ENCODE results near the gene PFKFB1.
"Not testable (repeated sequence)": the region's sequence is repeated elsewhere in the genome, so short reads cannot be mapped to it uniquely, and the experiment has no call there.

The PFKFB1 gene

GRCh38 chrX:54992911-54993622 is 921 bp downstream of the PFKFB1 start:
- Histone ChIP-seq H3K4me3 (ENCODE audit: insufficient read length, low read depth) (no peak overlapping the region), H3K9me3 (ENCODE audit: insufficient read depth, low read length) (no peaks in the 10 kb centered on the region), H3K4me1 (ENCODE audit: insufficient read depth, insufficient read length) (no peaks in the 10 kb centered on the region), H3K9ac (ENCODE audit: insufficient read length, low read depth) (no peak overlapping the region), H3K36me3 (ENCODE audit: insufficient read depth, insufficient read length, low read length) (no peaks in the 10 kb centered on the region), H3K27me3 (ENCODE audit: insufficient read depth, insufficient read length) (no peaks in the 10 kb centered on the region)
- DNase-seq (ENCODE audit: low read depth, low spot score): no peak
- no peak for TF ChIP-seq YY1 (IDR thresholded peaks at IDR 0.05; ENCODE audit: insufficient read depth, insufficient read length)
- TF ChIP-seq SUZ12 (IDR thresholded peaks at IDR 0.05; ENCODE audit: extremely low read depth, insufficient read depth, insufficient read length): no peak
- TF ChIP-seq ZNF274 (IDR thresholded peaks at IDR 0.05; ENCODE audit: low read depth, low read length): no peak

DNA sequence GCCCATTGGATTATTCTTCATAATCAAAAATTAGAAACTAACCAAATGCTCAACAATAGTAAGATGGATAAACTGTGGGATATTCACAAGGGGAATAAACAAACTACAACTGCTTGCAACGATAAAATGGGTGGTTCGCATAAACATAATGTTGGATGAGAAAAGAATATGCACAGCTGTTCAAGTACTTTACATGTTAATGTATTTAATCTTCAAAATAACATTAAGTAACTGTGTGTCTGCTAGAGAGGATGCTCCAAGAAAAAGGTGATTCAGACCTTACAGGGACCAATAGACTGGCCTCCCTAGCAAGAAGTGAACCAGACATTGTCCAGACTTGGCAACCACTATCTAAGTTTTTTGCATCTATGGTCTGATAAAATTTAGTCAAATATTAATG is 2.3 kb downstream of the PFKFB1 start:
- Histone ChIP-seq H3K9ac (ENCODE audit: insufficient read length, low read depth) (no peak overlapping the region), H3K36me3 (ENCODE audit: insufficient read depth, insufficient read length, low read length) (no peaks in the 10 kb centered on the region), H3K9me3 (ENCODE audit: insufficient read depth, low read length) (no peaks in the 10 kb centered on the region), H3K4me1 (ENCODE audit: insufficient read depth, insufficient read length) (no peaks in the 10 kb centered on the region), H3K27me3 (ENCODE audit: insufficient read depth, insufficient read length) (no peaks in the 10 kb centered on the region), H3K4me3 (ENCODE audit: insufficient read length, low read depth) (no peak overlapping the region)
- DNase-seq (ENCODE audit: low read depth, low spot score): no peak
- TF ChIP-seq YY1 (IDR thresholded peaks at IDR 0.05; ENCODE audit: insufficient read depth, insufficient read length) (no peak), SUZ12 (IDR thresholded peaks at IDR 0.05; ENCODE audit: extremely low read depth, insufficient read depth, insufficient read length) (no peak), ZNF274 (IDR thresholded peaks at IDR 0.05; ENCODE audit: low read depth, low read length) (no peak)

GRCh38 chrX:54983306-54983705 is 10.7 kb downstream of the PFKFB1 start:
- H3K4me1 ChIP-seq (ENCODE audit: insufficient read depth, insufficient read length); H3K27me3 ChIP-seq (ENCODE audit: insufficient read depth, insufficient read length); H3K36me3 ChIP-seq (ENCODE audit: insufficient read depth, insufficient read length, low read length): not testable (repeated sequence)

GRCh38 chrX:54980334-54980733 is 13.7 kb downstream of the PFKFB1 start:
- DNase-seq (ENCODE audit: low read depth, low spot score): no peak
- H3K4me1 ChIP-seq (ENCODE audit: insufficient read depth, insufficient read length): no peaks in the 10 kb centered on the region
- H3K27me3 ChIP-seq (ENCODE audit: insufficient read depth, insufficient read length): no peaks in the 10 kb centered on the region
- TF ChIP-seq SUZ12 (IDR thresholded peaks at IDR 0.05; ENCODE audit: extremely low read depth, insufficient read depth, insufficient read length): no peak
- TF ChIP-seq ZNF274 (IDR thresholded peaks at IDR 0.05; ENCODE audit: low read depth, low read length): no peak
- no peak for TF ChIP-seq YY1 (IDR thresholded peaks at IDR 0.05; ENCODE audit: insufficient read depth, insufficient read length)
- no peaks in the 10 kb centered on the region for H3K9me3 ChIP-seq (ENCODE audit: insufficient read depth, low read length)
- no peak overlapping the region for H3K4me3 ChIP-seq (ENCODE audit: insufficient read length, low read depth)
- no peaks in the 10 kb centered on the region for H3K36me3 ChIP-seq (ENCODE audit: insufficient read depth, insufficient read length, low read length)
- H3K9ac ChIP-seq (ENCODE audit: insufficient read length, low read depth): no peak overlapping the region

More at GRCh38 chrX:54983306-54983705, 10.7 kb downstream of the PFKFB1 start:
- H3K9me3 ChIP-seq (ENCODE audit: insufficient read depth, low read length); H3K4me3 ChIP-seq (ENCODE audit: insufficient read length, low read depth); H3K9ac ChIP-seq (ENCODE audit: insufficient read length, low read depth); DNase-seq (ENCODE audit: low read depth, low spot score): not testable (repeated sequence)

- no peaks in the 10 kb centered on the region for H3K27me3 ChIP-seq (ENCODE audit: insufficient read depth, insufficient read length)
- no peaks in the 10 kb centered on the region for H3K9me3 ChIP-seq (ENCODE audit: insufficient read depth, low read length)
- DNase-seq (ENCODE audit: low read depth, low spot score): no peak
Measured at GRCh38 chrX:54979432-54979831, 14.6 kb downstream of the PFKFB1 start.

GRCh38 chrX:54978448-54978847 is 15.5 kb downstream of the PFKFB1 start:
- Histone ChIP-seq H3K4me1 (ENCODE audit: insufficient read depth, insufficient read length) (no peaks in the 10 kb centered on the region), H3K9me3 (ENCODE audit: insufficient read depth, low read length) (no peaks in the 10 kb centered on the region), H3K36me3 (ENCODE audit: insufficient read depth, insufficient read length, low read length) (no peaks in the 10 kb centered on the region), H3K27me3 (ENCODE audit: insufficient read depth, insufficient read length) (no peaks in the 10 kb centered on the region), H3K4me3 (ENCODE audit: insufficient read length, low read depth) (no peak overlapping the region), H3K9ac (ENCODE audit: insufficient read length, low read depth) (no peak overlapping the region)
- TF ChIP-seq YY1 (IDR thresholded peaks at IDR 0.05; ENCODE audit: insufficient read depth, insufficient read length): no peak
- TF ChIP-seq SUZ12 (IDR thresholded peaks at IDR 0.05; ENCODE audit: extremely low read depth, insufficient read depth, insufficient read length): no peak
- TF ChIP-seq ZNF274 (IDR thresholded peaks at IDR 0.05; ENCODE audit: low read depth, low read length): no peak
- no peak for DNase-seq (ENCODE audit: low read depth, low spot score)

More at GRCh38 chrX:54979432-54979831, 14.6 kb downstream of the PFKFB1 start:
- Histone ChIP-seq H3K9ac (ENCODE audit: insufficient read length, low read depth) (no peak overlapping the region), H3K36me3 (ENCODE audit: insufficient read depth, insufficient read length, low read length) (no peaks in the 10 kb centered on the region), H3K4me1 (ENCODE audit: insufficient read depth, insufficient read length) (no peaks in the 10 kb centered on the region), H3K4me3 (ENCODE audit: insufficient read length, low read depth) (no peak overlapping the region)
- TF ChIP-seq YY1 (IDR thresholded peaks at IDR 0.05; ENCODE audit: insufficient read depth, insufficient read length) (no peak), SUZ12 (IDR thresholded peaks at IDR 0.05; ENCODE audit: extremely low read depth, insufficient read depth, insufficient read length) (no peak), ZNF274 (IDR thresholded peaks at IDR 0.05; ENCODE audit: low read depth, low read length) (no peak)

GRCh38 chrX:54977387-54977786 is 16.6 kb downstream of the PFKFB1 start:
- TF ChIP-seq YY1 (IDR thresholded peaks at IDR 0.05; ENCODE audit: insufficient read depth, insufficient read length): no peak
- H3K4me3 ChIP-seq (ENCODE audit: insufficient read length, low read depth): no peak overlapping the region
- H3K4me1 ChIP-seq (ENCODE audit: insufficient read depth, insufficient read length): no peaks in the 10 kb centered on the region
- DNase-seq (ENCODE audit: low read depth, low spot score): no peak
- no peaks in the 10 kb centered on the region for H3K27me3 ChIP-seq (ENCODE audit: insufficient read depth, insufficient read length)
- H3K9ac ChIP-seq (ENCODE audit: insufficient read length, low read depth): no peak overlapping the region
- H3K9me3 ChIP-seq (ENCODE audit: insufficient read depth, low read length): no peaks in the 10 kb centered on the region
- H3K36me3 ChIP-seq (ENCODE audit: insufficient read depth, insufficient read length, low read length): no peaks in the 10 kb centered on the region

Data from NT2/D1 (cell line).